K562 (cell line): Measurements from ENCODE around the gene GPR107. TPM values are rescaled to one million over a fixed set of nuclear protein-coding genes. Genes with fewer than 3 reads are reported as not detected.

ENCODE experiments used
- ATAC-seq: fragments of 200-7000 bp; cut with Tn5 transposase; 3 replicates; pipeline ENCODE4 v1.9.1; 2020; ENCODE audit warnings: moderate library complexity
- BruUV-seq: library from RNA; stranded (reverse); fragments of 400-500 nt; replicated peaks from 2 replicates; lab custom pipeline; 2021; lab: Mats Ljungman, UMichigan
- CTCF ChIA-PET: fragments of 300-600 bp; formaldehyde crosslinking; extraction: SDS; loops from one replicate; lab custom pipeline; 2021; ENCODE audit warnings: low intra/inter-chr PET ratio; lab: Yijun Ruan, JAX
- POLR2A ChIA-PET: fragments of 300-600, 350-650 bp; sonication (Branson Sonifier 250); formaldehyde crosslinking; extraction: SDS; loops from one replicate; lab custom pipeline; 2021; ENCODE audit warnings: antibody characterized with exemption, inconsistent platforms; lab: Yijun Ruan, JAX
- DNase-seq, 4 experiments: peaks; one replicate each; pipeline versions ENCODE4 v3.0.0 to v3.0.0-alpha.2; 2011 to 2018; ENCODE audit warnings: low spot score in 3 of 4, mixed read lengths in 3 of 4; ENCODE audit errors: extremely low read depth in 1 of 4
- FAIRE-seq: peaks from 2 replicates; lab custom pipeline; 2011; peaks lifted over from hg19 to GRCh38; lab: Jason Lieb, UNC
- H2AFZ ChIP-seq: 2 replicates; pipeline ENCODE4 v1.6.0; 2011; ENCODE audit warnings: low read depth, low read length, control low read depth, inconsistent platforms
- H3K27ac ChIP-seq: fragments of 200-600 bp; 3 replicates; pipeline ENCODE4 v1.8.0; 2011; ENCODE audit warnings: low read depth, mild to moderate bottlenecking, control low read depth, inconsistent platforms, low read length, moderate library complexity, mixed read lengths; ENCODE audit errors: extremely low read depth
- H3K27me3 ChIP-seq, 2 experiments: fragments of 300-600 bp in 1 of 2; 2 replicates in 1 of 2; 3 replicates in 1 of 2; pipeline versions ENCODE4 v1.6.0 to v1.8.0; 2011; ENCODE audit warnings: inconsistent platforms in 2 of 2, low read length in 2 of 2, mild to moderate bottlenecking in 1 of 2, mixed read lengths in 1 of 2, moderate library complexity in 1 of 2; ENCODE audit not compliant: control insufficient read depth in 2 of 2, insufficient read depth in 2 of 2
- H3K36me3 ChIP-seq: fragments of 300-600 bp; 3 replicates; pipeline ENCODE4 v1.8.0; 2011; ENCODE audit warnings: mild to moderate bottlenecking, low read length, inconsistent platforms; ENCODE audit not compliant: control insufficient read depth, insufficient read depth
- H3K4me1 ChIP-seq, 2 experiments: fragments of 200-600 bp in 1 of 2; replicated peaks in 1 of 2; 2 replicates in 1 of 2; 3 replicates in 1 of 2; pipeline versions ENCODE4 v1.5.1 to v1.8.0; 2011; ENCODE audit warnings: inconsistent platforms in 2 of 2, low read length in 2 of 2, mild to moderate bottlenecking in 1 of 2, mixed read lengths in 1 of 2, moderate library complexity in 1 of 2; ENCODE audit not compliant: control insufficient read depth in 2 of 2, insufficient read depth in 2 of 2
- H3K4me2 ChIP-seq: 2 replicates; pipeline ENCODE4 v1.6.1; 2011; ENCODE audit warnings: low read length, control low read depth, inconsistent platforms, mixed read lengths; ENCODE audit not compliant: insufficient read depth
- H3K4me3 ChIP-seq: fragments of 200-600 bp; sonication (generic), shearing (Covaris generic); 2 replicates; pipeline ENCODE4 v1.5.1; 2016; ENCODE audit warnings: control low read depth, inconsistent platforms
- H3K79me2 ChIP-seq: fragments of 200-600 bp; 3 replicates; pipeline ENCODE4 v1.8.0; 2011; ENCODE audit warnings: low read length, inconsistent platforms; ENCODE audit not compliant: control insufficient read depth, insufficient read depth
- H3K9ac ChIP-seq, 2 experiments: 2 replicates each; pipeline versions ENCODE4 v1.6.0 to v1.6.1; 2011; ENCODE audit warnings: low read depth in 2 of 2, low read length in 2 of 2, control low read depth in 1 of 2, inconsistent platforms in 1 of 2, mild to moderate bottlenecking in 1 of 2, mixed read lengths in 1 of 2; ENCODE audit not compliant: insufficient read depth in 1 of 2
- H3K9me1 ChIP-seq: one replicate; pipeline ENCODE4 v1.6.0; 2011; ENCODE audit warnings: inconsistent platforms, mild to moderate bottlenecking, low read length, moderate library complexity; ENCODE audit not compliant: control insufficient read depth, insufficient read depth
- H3K9me3 ChIP-seq: replicated peaks from 2 replicates; pipeline ENCODE4 v1.5.1; 2011; ENCODE audit warnings: low read depth, low read length, inconsistent platforms; ENCODE audit not compliant: control insufficient read depth, insufficient read depth
- H4K20me1 ChIP-seq: replicated peaks from 2 replicates; pipeline ENCODE4 v1.6.1; 2011; ENCODE audit warnings: low read length, inconsistent platforms, mixed read lengths; ENCODE audit not compliant: control insufficient read depth, insufficient read depth
- BCOR ChIP-seq: fragments of 450-650 bp; IDR thresholded peaks from 2 replicates; pipeline ENCODE4 v1.6.1; 2016
- BRF1 ChIP-seq: IDR thresholded peaks from 3 replicates; pipeline ENCODE4 v1.6.1; 2011; ENCODE audit warnings: borderline replicate concordance, mild to moderate bottlenecking; ENCODE audit not compliant: insufficient read length; ENCODE audit errors: extremely low read depth
- CTBP1 ChIP-seq: fragments of 450-650 bp; IDR thresholded peaks from 2 replicates; pipeline ENCODE4 v1.6.1; 2016; ENCODE audit warnings: borderline replicate concordance
- GTF2A2 ChIP-seq: IDR thresholded peaks from 2 replicates; pipeline ENCODE4 v1.6.1; 2016; ENCODE audit warnings: mild to moderate bottlenecking, missing genetic modification characterization, missing compliant biosample characterization
- NFE2 ChIP-seq: IDR thresholded peaks from 2 replicates; pipeline ENCODE4 v1.6.1; 2014; ENCODE audit warnings: antibody characterized with exemption, low read depth
- RBM25 ChIP-seq: fragments of 200-400 bp; formaldehyde crosslinking; IDR thresholded peaks from 2 replicates; pipeline ENCODE4 v1.6.1; 2018; ENCODE audit warnings: low read length, low read depth, moderate library complexity; ENCODE audit not compliant: severe bottlenecking
- UBTF ChIP-seq, 2 experiments: IDR thresholded peaks; 2 replicates each; pipeline ENCODE4 v1.6.1; 2012; ENCODE audit warnings: improper control_type of control experiment in 2 of 2, low read depth in 2 of 2, low read length in 2 of 2, borderline replicate concordance in 1 of 2
- ZKSCAN8 ChIP-seq: fragments of 200-800 bp; sonication (Bioruptor generic); IDR thresholded peaks from 2 replicates; pipeline ENCODE4 v1.6.1; 2016; ENCODE audit warnings: missing genetic modification characterization, missing compliant biosample characterization
- ZNF239 ChIP-seq: fragments of 250-450 bp; sonication (Bioruptor Pico); IDR thresholded peaks from 2 replicates; pipeline ENCODE4 v1.4.0; 2020; ENCODE audit warnings: mild to moderate bottlenecking
- ZNF274 ChIP-seq: IDR thresholded peaks from 2 replicates; pipeline ENCODE4 v1.6.1; 2011; ENCODE audit warnings: low read depth, mild to moderate bottlenecking, low read length, moderate library complexity, borderline replicate concordance
- WGBS: fragments of 100-300 bp; shearing (Covaris generic); methylation state at CpG from one replicate; pipeline ENCODE4 v1.1.6; 2016; ENCODE audit warnings: low coverage, mixed read lengths; ENCODE audit not compliant: insufficient coverage; ENCODE audit errors: missing lambda C conversion rate; 5-methylcytosine and 5-hydroxymethylcytosine counted together
- in situ Hi-C: fragments of 300-500 bp; cut with MboI; formaldehyde crosslinking; loops from 4 replicates; pipeline ENCODE4 v1.15.0; 2018; ENCODE audit warnings: inconsistent platforms, mixed read lengths
- intact Hi-C: fragments of 100-400 bp; cut with micrococcal nuclease; formaldehyde crosslinking; loops from 2 replicates; pipeline ENCODE4 v1.14.2; 2022
- polyA plus RNA-seq, 8 experiments: library from polyadenylated mRNA; depleted of rRNA in 4 of 8; stranded (reverse) in 5 of 8; unstranded in 3 of 8; fragments of >200 nt; fragmentation: Nextera tagmentation in 2 of 8; fragmentation: Illumina TruSeq in 1 of 8; extraction: Ambion mirVana in 2 of 8; extraction: Trizol in 1 of 8; gene quantifications; 2 replicates each; pipeline versions ENCODE4 v1.2.1 to v1.2.3, GENCODE V29; 2011 to 2014; ENCODE audit warnings: inconsistent platforms in 1 of 8, missing spikeins in 1 of 8
- total RNA-seq, 7 experiments: library from RNA; depleted of rRNA in 6 of 7; stranded (reverse); fragments of >200 nt in 6 of 7; fragmentation: Illumina TruSeq in 2 of 7; extraction: Trizol in 2 of 7; gene quantifications; 2 replicates each; pipeline versions ENCODE4 v1.2.1 to v1.2.3, GENCODE V29; 2011 to 2021; ENCODE audit warnings: low replicate concordance in 1 of 7
- TF ChIP-seq, protein P1 (sequence below): fragments of 250-450 bp; sonication (Bioruptor Pico); IDR thresholded peaks from 2 replicates; pipeline ENCODE4 v1.4.0; 2020; ENCODE audit warnings: mild to moderate bottlenecking, moderate library complexity

The GPR107 gene
- total and polyA plus RNA-seq, 9 of the 15 experiments (the other 6 are each of a cell fraction or from before 2014, with no cell fraction given), result 3.2 to 34.6 (median 14.4) TPM

GRCh38 chr9:130160862-130161470, 107.3 kb downstream of the GPR107 start:
- FAIRE-seq (no peak), ATAC-seq (no peak), DNase-seq (no peak)
- no peaks in the 10 kb centered on the region for H3K9me1 ChIP-seq
- no peak overlapping the region for H3K4me2 ChIP-seq
- H4K20me1 ChIP-seq, result no peaks in the 10 kb centered on the region
- H3K27ac ChIP-seq, result no peak overlapping the region
- BruUV-seq, result no TSS peak
- H3K9me3 ChIP-seq, result no peaks in the 10 kb centered on the region
- in situ Hi-C loops, result no loop called here
- TF ChIP-seq ZKSCAN8 (CRISPR knock-in tag) (no peak), BRF1 (no peak), NFE2 (no peak), RBM25 (peak; percentile 72), GTF2A2 (tag) (no peak), CTBP1 (no peak), BCOR (peak; percentile 30; the same call in 1 of the 2 replicates), UBTF (IDR thresholded peaks at IDR 0.05; ENCODE audit: borderline replicate concordance in 1 of 2, low read depth in 2 of 2, low read length in 2 of 2) (no peak), ZNF274 (no peak), ZNF239 (CRISPR knock-in tag) (peak; percentile 94)
- TF ChIP-seq, protein P1, sequence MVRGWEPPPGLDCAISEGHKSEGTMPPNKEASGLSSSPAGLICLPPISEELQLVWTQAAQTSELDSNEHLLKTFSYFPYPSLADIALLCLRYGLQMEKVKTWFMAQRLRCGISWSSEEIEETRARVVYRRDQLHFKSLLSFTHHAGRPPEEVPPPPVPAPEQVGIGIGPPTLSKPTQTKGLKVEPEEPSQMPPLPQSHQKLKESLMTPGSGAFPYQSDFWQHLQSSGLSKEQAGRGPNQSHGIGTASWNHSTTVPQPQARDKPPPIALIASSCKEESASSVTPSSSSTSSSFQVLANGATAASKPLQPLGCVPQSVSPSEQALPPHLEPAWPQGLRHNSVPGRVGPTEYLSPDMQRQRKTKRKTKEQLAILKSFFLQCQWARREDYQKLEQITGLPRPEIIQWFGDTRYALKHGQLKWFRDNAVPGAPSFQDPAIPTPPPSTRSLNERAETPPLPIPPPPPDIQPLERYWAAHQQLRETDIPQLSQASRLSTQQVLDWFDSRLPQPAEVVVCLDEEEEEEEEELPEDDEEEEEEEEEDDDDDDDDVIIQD (CRISPR knock-in tag), result no peak
- H2AFZ ChIP-seq, result no peak overlapping the region
- CTCF ChIA-PET, result no interaction called here
- intact Hi-C loops, result no loop called here
- no peak overlapping the region for H3K9ac ChIP-seq
- peaks cover 0 to 10% of the 10 kb centered on the region in 2 experiments; a peak in 2 of 5 replicates for H3K27me3 ChIP-seq
- POLR2A ChIA-PET, result interaction anchor here (0.8 kb wide), 1 partner anchor 165 kb away, joined by 6 read pairs; no protein-coding TSS in a partner anchor
- H3K36me3 ChIP-seq, result no peaks in the 10 kb centered on the region
- no peak overlapping the region for H3K4me3 ChIP-seq
- H3K4me1 ChIP-seq, result no peaks in the 10 kb centered on the region; a peak in 1 of 5 replicates
- 59% methylated on average over 3 of the region's 3 CpGs for WGBS
- no peaks in the 10 kb centered on the region for H3K79me2 ChIP-seq
